HL-60/S4 treated with phorbol 12-myristate 13-acetate at 8.2 ng/mL for 4 days and 3 days (cell line): ENCODE results near the gene TMEM176B.

Experiments used
- in situ Hi-C: fragments of 300-500 bp; cut with MboI; formaldehyde crosslinking; loops from 2 replicates; pipeline ENCODE4 v1.15.0; 2022; ENCODE audit warnings: low sequenced_read_pairs

The TMEM176B gene

GRCh38 chr7:150791746-150792452, 8.3 kb downstream of the TMEM176B start:
- in situ Hi-C loops = loop anchor here (25.0 kb wide), 1 partner anchor 320 kb away; no protein-coding TSS in a partner anchor

DNA sequence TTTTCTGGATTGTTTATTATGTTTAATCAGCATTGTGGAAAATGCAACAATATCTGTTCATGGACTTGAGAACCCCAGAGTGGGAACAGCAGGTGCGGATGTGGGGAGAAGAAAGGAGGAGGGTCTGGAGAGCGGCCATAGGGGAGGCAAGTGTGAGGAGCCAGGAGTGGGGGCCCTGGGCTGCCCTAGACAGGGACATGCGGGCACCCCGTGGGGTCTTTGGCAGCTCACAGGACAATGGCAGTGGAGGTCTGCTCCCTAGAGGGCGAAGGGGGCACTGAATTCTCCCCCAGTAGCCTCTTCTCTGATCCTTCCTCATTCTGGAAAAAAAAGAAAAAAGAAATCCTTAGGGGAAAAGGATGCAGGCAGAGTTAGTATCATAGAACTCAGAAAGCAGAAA, 8.9 kb downstream of the TMEM176B start:
- in situ Hi-C loops = loop anchor here (25.0 kb wide), 1 partner anchor 321 kb away; no protein-coding TSS in a partner anchor

- in situ Hi-C loops = loop anchor here (25.0 kb wide), 1 partner anchor 322 kb away; no protein-coding TSS in a partner anchor
Observed at GRCh38 chr7:150790416-150791075, 9.6 kb downstream of the TMEM176B start.

DNA sequence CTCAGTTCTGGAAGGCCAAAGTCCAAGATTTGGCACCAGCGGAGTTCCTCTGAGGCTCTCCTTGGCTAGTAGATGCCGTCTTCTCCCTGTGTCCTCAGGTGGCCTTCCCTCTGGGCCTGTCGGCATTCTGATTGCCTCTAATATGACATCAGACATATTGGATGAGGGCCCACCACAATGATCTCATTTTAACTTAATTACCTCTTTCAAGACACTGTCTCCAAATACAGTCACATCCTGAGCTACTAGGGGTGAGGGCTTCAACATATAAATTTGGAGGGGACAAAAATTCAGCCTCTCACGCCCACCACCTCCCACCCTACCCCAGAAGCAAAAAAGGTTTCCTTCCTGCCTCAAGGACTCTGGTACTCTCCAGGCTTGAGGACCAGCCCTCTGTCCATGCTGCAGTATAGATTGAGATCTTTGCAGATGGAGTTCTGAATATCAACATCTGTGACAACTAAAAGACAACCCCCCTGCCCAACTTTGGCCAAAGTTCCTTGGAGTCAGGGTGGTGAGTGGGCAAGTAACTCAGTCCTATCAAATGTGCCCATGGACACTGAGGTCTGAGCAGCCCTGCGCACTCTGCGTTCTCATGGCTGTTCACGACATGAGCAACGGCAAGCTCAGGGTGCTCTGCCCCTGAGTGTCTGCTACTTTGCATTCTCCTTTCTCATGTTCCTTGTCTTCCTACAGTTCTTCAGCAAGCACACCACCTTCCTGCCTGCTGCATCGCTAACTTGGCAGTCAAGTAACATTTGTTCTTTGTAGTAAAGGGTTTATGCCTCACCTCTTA, 11.5 kb downstream of the TMEM176B start:
- in situ Hi-C loops = loop anchor here (10.0 to 25.0 kb wide), 2 partner anchors 56 to 324 kb away; no protein-coding TSS in a partner anchor

DNA sequence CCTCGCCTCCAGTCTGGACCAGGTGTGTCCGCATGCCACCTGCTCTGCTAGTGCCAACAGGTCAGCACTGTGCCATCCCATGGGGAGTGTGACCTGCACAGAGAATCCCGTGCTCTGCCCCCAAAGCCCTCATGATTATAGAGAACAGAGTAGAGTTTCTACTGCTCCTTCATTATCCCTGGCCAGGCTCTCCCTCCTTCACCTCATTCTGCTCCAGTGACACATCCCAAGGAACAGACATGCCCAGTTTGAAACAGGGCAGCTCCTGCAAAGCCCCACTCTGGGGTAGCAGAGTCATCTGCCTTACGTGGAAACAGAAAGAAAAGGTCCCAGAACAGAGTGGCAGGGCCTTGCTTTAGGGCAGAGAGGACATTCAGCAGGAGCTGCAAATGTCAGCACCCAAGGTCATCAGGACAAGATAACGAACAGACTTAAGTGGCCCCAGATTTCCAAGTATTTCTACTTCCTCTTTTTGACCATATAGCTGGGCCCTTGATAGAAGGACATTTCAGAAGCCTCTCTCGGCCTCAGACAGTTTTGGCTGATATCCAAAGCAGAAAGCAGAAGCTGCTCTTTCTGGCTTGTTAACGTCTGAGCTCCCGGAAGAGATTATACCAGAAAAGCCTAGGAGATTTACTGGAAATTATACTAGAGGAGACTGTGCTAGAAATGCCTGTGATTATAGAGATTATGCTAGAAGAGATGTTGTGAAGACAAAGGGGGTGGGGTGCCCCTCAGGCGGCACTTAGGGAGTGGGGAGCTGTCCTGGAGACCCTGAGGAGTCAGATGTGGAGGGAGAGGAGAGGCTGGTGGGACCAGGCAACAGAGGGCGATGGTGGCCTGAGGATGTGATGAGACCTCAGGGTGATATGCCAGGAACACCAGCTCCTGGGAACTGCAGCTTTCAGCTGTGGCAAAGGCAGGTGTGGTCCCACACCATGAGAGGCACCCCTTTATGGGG, 12.6 kb downstream of the TMEM176B start:
- in situ Hi-C loops = loop anchor here (10.0 to 25.0 kb wide), 2 partner anchors 57 to 325 kb away; no protein-coding TSS in a partner anchor

DNA sequence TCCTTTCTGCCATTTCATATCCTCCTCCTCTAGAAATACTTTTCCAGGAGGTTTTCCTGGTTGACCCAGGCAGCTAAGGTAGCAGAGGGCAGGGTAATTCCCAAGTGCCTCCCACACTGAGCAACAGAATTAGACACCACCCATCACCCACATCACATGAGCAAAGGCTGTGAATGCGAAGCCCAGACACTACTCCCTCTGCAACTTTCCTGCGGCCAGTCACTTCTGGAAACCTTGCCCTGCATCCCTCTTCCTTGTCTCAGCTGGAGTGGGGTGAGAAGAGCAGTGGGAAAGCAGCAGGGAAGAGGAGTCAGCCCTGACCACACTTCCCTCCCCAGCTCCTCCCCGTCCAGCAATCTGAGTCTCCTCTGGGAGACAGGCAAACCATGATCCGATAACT, 15.2 kb downstream of the TMEM176B start:
- in situ Hi-C loops = loop anchor here (10.0 to 25.0 kb wide), 2 partner anchors 60 to 327 kb away; no protein-coding TSS in a partner anchor

DNA sequence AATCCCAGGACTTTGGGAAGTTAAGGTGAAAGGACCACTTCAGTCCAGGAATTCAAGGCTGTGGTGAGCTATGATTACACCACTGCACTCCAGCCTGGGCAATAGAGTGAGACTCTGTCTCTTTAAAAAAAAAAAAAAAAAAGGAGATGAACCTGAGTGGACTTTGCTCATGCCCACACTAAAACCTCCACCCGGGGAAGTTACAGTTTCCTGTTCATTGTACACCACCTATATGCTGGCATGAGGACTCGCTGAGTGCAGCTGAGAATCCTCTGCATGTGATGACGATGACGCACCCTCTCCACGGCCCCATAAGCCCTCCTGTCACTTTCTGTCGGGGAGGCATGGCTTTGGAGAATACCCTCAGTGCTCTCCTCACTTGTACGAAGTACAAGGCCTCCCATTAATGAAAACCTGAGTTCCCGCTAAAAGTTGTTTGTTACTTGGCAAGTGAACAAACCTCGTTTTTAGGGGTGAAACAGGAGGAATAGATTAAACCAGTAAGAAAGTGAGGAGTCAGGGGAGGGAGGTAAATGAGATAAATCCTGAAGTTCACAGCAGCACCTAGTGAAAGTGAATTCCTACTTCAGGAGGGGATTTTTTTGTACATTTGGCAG, 15.9 kb downstream of the TMEM176B start:
- in situ Hi-C loops = loop anchor here (10.0 to 25.0 kb wide), 2 partner anchors 61 to 328 kb away; no protein-coding TSS in a partner anchor

- in situ Hi-C loops = loop anchor here (10.0 to 25.0 kb wide), 2 partner anchors 63 to 330 kb away; no protein-coding TSS in a partner anchor
Observed at GRCh38 chr7:150781961-150782360, 18.2 kb downstream of the TMEM176B start.

DNA sequence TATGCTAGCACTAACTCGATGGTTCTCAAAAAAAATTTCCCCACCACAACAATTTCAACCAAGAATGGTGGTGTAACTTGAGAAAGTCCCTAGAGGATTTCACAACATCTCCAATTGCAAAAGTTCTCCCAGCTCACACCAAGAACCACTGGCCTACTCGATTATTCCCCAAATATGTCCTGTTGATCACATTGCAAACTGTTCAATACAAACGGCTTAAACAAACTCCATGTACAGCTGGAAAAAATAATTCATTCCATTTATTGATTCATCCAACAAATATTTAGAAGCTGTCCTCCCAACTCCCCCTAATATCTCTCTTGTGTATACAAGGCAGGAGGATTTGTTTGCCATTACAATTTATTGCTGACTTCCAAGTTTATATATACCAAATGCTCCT, 19.1 kb downstream of the TMEM176B start:
- in situ Hi-C loops = loop anchor here (10.0 to 25.0 kb wide), 2 partner anchors 64 to 331 kb away; no protein-coding TSS in a partner anchor

DNA sequence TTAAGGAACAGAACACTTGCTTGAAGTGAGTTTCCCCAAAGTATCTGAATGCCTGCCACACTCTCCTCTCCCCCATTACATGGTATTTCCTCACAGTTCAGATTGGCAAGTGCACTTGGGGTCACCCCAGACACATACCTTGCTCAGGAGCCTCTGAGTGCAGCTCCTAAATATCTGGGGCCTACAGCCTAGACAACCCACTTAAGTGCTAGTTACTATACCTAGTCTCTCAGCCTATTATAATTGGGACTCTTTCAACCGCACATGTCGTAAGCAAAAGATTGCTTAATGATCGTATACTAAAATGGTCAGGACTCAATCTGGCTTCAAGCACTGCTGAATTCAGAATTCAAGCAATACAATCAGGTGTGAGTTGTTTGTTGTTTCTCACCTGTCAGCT, 19.9 kb downstream of the TMEM176B start:
- in situ Hi-C loops = loop anchor here (10.0 to 25.0 kb wide), 2 partner anchors 65 to 332 kb away; no protein-coding TSS in a partner anchor

DNA sequence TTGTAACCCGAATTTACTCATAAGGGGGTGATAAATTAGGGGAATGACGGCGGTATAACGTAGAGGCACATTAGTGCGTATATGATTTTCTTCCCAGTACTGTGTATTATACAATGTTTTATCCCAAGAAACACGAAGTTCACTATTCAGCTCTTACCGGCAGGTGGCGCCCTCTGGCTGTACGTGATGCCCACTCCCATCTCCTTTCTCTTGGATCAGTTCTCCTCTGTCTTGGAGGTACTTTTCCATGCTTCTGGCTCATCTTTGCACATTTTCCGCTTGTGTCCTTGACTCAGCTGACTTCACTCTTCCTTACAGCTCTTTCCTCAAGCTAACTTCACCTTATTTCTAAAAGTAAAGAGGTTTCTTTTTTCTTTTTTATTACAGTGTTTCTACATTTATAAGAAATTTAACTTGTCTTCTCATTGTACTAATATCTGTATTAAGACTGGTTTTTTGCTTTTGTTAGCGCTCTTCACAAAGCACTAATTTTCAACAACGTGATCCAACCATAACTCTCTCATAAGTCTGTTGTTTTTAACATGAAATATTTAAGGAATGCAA, 21.3 kb downstream of the TMEM176B start:
- in situ Hi-C loops = loop anchor here (10.0 to 25.0 kb wide), 2 partner anchors 206 to 333 kb away; no protein-coding TSS in a partner anchor

- in situ Hi-C loops = loop anchor here (10.0 to 25.0 kb wide), 2 partner anchors 207 to 334 kb away; no protein-coding TSS in a partner anchor
Observed at GRCh38 chr7:150778014-150778737, 22.0 kb downstream of the TMEM176B start.

DNA sequence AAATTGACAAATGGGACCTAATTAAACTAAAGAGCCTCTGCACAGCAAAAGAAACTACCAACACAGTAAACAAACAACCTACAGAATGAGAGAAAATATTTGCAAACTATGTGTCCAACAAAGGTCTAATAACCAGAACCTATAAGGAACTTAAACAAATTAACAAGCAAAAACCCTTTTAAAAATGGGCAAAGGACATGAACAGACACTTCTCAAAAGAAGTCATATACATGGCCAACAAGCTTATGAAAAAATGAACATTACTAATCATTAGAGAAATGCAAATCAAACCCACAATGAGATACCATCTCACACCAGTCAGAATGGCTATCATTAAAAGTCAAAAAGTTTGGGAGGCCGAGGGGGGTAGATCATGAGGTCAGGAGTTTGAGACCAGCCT, 26.0 kb downstream of the TMEM176B start:
- in situ Hi-C loops = loop anchor here (10.0 to 25.0 kb wide), 2 partner anchors 211 to 337 kb away; no protein-coding TSS in a partner anchor

GRCh38 chr7:150769768-150770167, 30.4 kb downstream of the TMEM176B start:
- in situ Hi-C loops = loop anchor here (10.0 to 25.0 kb wide), 2 partner anchors 215 to 332 kb away; no protein-coding TSS in a partner anchor

DNA sequence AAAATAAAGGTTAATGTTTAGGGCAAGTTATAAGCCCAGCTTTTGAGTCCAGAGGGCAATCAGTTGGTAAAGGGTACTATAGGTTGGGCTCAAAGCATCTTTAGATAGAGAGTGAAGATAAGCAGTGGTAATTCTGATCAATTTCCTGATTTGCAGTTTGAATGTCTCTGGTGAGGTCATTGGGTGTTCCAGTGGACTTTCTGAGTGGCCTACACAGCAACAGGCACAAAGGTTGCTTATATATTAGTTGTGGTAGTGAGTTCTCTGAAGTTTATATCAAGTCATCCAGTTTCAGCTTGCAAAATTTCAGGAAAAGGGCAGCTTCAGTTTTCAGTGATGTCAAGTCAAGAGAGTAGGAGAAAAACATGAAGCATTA, 33.8 kb downstream of the TMEM176B start:
- in situ Hi-C loops = loop anchor here (25.0 kb wide), 1 partner anchor 329 kb away; no protein-coding TSS in a partner anchor

DNA sequence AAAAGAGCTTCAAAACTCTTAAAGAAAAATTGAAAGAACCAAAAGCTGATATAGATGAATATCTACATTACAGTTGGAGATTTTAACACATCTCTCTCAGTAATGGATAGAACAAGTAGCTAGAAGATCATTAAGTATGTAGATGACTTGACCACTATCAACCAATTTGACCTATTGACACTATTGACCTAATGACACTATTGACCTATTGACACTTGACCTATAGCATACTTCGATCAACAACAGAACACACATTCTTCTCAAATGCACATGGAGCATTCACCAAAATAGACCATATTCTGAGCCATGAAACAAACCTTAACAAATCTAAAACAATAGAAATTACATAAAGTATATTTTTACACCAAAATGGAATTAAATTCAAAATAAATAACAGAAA, 40.7 kb downstream of the TMEM176B start:
- in situ Hi-C loops = loop anchor here (25.0 kb wide), 1 partner anchor 322 kb away; no protein-coding TSS in a partner anchor

DNA sequence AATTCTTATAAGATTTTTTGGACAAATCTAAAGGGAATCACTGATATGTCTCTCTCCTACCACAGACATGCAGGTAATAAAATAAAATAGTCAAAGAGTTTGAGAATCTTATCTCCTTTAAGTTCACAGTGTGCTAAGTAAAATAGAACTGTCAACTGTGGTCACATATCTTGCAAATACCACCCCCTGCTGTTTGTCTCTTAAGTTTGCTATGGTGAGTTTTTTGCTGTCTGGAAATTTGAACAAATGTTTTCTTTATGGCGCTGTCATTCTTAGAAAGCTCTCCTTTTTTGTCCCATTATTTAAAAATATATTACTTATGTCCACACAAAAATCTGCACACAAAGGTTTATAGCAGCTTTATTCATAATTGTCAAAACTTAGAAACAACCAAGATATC, 43.3 kb downstream of the TMEM176B start:
- in situ Hi-C loops = loop anchor here (25.0 kb wide), 1 partner anchor 320 kb away; no protein-coding TSS in a partner anchor

DNA sequence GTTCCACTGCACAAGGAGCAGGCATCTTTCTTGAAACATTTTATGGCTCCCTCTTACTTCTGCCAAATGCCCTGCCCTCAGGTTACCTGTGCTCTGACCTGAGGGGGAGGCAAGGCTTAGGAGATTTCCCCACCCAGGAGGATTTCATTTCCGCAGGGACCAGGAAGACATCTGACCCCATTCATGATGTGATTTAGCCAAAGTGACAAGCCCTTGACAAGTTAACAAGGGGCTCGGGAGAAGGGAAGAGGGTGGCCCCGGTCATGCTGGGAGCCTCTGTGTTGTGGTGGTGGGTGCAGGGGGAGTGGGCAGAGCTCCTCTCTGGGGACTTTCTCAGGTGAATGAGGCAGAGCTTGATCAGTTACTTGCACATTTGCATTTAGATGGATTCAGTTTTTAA, 44.0 kb downstream of the TMEM176B start:
- in situ Hi-C loops = loop anchor here (25.0 kb wide), 1 partner anchor 319 kb away; no protein-coding TSS in a partner anchor
